HEK293 (cell line): ENCODE results near the gene CASKIN1.

Experiments used
- CTCF ChIP-seq: fragments of 450-650 bp; formaldehyde crosslinking; IDR thresholded peaks from 2 replicates; pipeline ENCODE4 v1.5.1; 2016; ENCODE audit warnings: missing biosample characterization, missing genetic modification characterization
- HOXC10 ChIP-seq: sonication (generic); formaldehyde crosslinking; IDR thresholded peaks from 2 replicates; pipeline ENCODE4 v1.8.1; 2023; ENCODE audit warnings: mild to moderate bottlenecking, missing genetic modification reagents
- SETDB1 ChIP-seq: IDR thresholded peaks from one replicate; pipeline ENCODE4 v1.6.1; 2017; ENCODE audit warnings: mild to moderate bottlenecking, low read length, moderate library complexity, mixed read lengths; ENCODE audit not compliant: insufficient read length
- YY1 ChIP-seq: fragments of 450-650 bp; formaldehyde crosslinking; IDR thresholded peaks from 2 replicates; pipeline ENCODE4 v1.5.1; 2018; ENCODE audit warnings: missing biosample characterization, missing genetic modification characterization
- ZNF138 ChIP-seq: fragments of 450-650 bp; formaldehyde crosslinking; IDR thresholded peaks from 2 replicates; pipeline ENCODE4 v1.5.1; 2016; ENCODE audit warnings: missing biosample characterization, missing genetic modification characterization, borderline replicate concordance
- ZNF146 ChIP-seq: fragments of 450-650 bp; formaldehyde crosslinking; IDR thresholded peaks from 2 replicates; pipeline ENCODE4 v1.5.1; 2016; ENCODE audit warnings: missing biosample characterization, missing genetic modification characterization
- ZNF311 ChIP-seq: fragments of 450-650 bp; formaldehyde crosslinking; IDR thresholded peaks from 2 replicates; pipeline ENCODE4 v1.5.1; 2017; ENCODE audit warnings: missing biosample characterization, missing genetic modification characterization, borderline replicate concordance
- ZNF776 ChIP-seq: fragments of 450-650 bp; formaldehyde crosslinking; IDR thresholded peaks from 2 replicates; pipeline ENCODE4 v1.5.0; 2017; ENCODE audit warnings: missing biosample characterization, missing genetic modification characterization, borderline replicate concordance
- ZXDB ChIP-seq: fragments of 450-650 bp; formaldehyde crosslinking; IDR thresholded peaks from 2 replicates; pipeline ENCODE4 v1.5.1; 2016; ENCODE audit warnings: missing biosample characterization, missing genetic modification characterization
- TF ChIP-seq, protein P1 (sequence below): fragments of 450-650 bp; formaldehyde crosslinking; IDR thresholded peaks from 2 replicates; pipeline ENCODE4 v1.5.1; 2017; ENCODE audit warnings: missing biosample characterization, missing genetic modification characterization
- TF ChIP-seq, protein P2 (sequence below): sonication (generic); formaldehyde crosslinking; IDR thresholded peaks from 2 replicates; pipeline ENCODE4 v1.8.1; 2022; ENCODE audit warnings: mild to moderate bottlenecking, moderate library complexity, missing genetic modification reagents
- TF ChIP-seq, protein P3 (sequence below): fragments of 450-650 bp; formaldehyde crosslinking; IDR thresholded peaks from 2 replicates; pipeline ENCODE4 v1.5.1; 2017; ENCODE audit warnings: missing biosample characterization, missing genetic modification characterization

DNA sequence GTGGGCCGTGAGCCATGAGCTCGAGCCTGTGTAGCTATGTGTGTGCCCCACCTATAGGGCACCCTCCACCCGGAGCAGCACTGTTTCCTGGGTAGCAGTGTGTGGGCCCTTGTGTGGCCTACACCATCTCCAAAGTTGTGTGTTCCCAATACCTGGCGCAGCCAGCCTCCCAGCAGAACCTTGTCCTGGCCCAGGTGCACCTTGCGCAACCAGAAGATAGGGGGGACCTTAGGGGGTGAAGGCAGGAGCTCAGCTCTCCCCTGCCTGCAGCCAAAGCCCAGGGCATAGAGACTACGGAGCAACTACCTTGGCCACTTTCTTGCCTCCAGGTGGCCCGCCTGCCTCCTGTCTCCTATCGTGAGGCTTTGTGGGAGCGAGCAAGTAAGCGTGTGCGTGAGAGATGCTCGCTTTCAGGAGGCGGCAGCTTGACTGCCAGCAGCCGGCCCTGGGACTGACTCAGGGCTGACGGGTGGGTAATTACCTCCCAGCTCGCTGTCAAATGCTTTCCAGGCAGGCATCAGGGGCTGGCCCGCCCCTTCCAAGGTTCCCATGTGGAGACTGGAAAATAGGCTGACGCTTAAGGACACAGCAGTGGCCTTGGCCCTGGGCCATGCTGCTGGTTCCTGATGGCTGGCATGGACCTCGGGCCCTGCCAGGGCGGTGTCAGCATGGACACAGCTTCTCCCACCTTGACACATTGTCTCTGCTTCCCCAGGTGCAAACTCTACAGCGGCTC, 21.8 kb downstream of the CASKIN1 start:
- TF ChIP-seq ZNF138 (tag by site-specific recombination) (no peak), SETDB1 (no peak), YY1 (tag by site-specific recombination) (no peak), ZXDB (tag by site-specific recombination) (no peak), ZNF146 (tag by site-specific recombination) (no peak), CTCF (tag by site-specific recombination) (no peak), ZNF311 (tag by site-specific recombination) (no peak), ZNF776 (tag by site-specific recombination) (no peak), HOXC10 (CRISPR knock-in tag) (no peak)
- TF ChIP-seq, protein P1, sequence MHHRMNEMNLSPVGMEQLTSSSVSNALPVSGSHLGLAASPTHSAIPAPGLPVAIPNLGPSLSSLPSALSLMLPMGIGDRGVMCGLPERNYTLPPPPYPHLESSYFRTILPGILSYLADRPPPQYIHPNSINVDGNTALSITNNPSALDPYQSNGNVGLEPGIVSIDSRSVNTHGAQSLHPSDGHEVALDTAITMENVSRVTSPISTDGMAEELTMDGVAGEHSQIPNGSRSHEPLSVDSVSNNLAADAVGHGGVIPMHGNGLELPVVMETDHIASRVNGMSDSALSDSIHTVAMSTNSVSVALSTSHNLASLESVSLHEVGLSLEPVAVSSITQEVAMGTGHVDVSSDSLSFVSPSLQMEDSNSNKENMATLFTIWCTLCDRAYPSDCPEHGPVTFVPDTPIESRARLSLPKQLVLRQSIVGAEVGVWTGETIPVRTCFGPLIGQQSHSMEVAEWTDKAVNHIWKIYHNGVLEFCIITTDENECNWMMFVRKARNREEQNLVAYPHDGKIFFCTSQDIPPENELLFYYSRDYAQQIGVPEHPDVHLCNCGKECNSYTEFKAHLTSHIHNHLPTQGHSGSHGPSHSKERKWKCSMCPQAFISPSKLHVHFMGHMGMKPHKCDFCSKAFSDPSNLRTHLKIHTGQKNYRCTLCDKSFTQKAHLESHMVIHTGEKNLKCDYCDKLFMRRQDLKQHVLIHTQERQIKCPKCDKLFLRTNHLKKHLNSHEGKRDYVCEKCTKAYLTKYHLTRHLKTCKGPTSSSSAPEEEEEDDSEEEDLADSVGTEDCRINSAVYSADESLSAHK (tag by site-specific recombination) = no peak
- TF ChIP-seq, protein P2, sequence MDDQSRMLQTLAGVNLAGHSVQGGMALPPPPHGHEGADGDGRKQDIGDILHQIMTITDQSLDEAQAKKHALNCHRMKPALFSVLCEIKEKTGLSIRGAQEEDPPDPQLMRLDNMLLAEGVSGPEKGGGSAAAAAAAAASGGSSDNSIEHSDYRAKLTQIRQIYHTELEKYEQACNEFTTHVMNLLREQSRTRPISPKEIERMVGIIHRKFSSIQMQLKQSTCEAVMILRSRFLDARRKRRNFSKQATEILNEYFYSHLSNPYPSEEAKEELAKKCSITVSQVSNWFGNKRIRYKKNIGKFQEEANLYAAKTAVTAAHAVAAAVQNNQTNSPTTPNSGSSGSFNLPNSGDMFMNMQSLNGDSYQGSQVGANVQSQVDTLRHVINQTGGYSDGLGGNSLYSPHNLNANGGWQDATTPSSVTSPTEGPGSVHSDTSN (CRISPR knock-in tag) = no peak
- TF ChIP-seq, protein P3, sequence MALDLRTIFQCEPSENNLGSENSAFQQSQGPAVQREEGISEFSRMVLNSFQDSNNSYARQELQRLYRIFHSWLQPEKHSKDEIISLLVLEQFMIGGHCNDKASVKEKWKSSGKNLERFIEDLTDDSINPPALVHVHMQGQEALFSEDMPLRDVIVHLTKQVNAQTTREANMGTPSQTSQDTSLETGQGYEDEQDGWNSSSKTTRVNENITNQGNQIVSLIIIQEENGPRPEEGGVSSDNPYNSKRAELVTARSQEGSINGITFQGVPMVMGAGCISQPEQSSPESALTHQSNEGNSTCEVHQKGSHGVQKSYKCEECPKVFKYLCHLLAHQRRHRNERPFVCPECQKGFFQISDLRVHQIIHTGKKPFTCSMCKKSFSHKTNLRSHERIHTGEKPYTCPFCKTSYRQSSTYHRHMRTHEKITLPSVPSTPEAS (tag by site-specific recombination) = no peak
